H9 (cell line): ENCODE results near the gene RNASEH2B. TPM values are rescaled to one million over a fixed set of nuclear protein-coding genes. Genes with fewer than 3 reads are reported as not detected.

Source experiments
- DNase-seq: peaks from one replicate; pipeline ENCODE4 v3.0.0-alpha.2; 2017
- H2AFZ ChIP-seq: one replicate; pipeline ENCODE4 v1.6.1; 2013; ENCODE audit warnings: mild to moderate bottlenecking, low read length, control low read depth, moderate library complexity
- H2AK5ac ChIP-seq: 2 replicates; pipeline ENCODE4 v1.6.1; 2013; ENCODE audit warnings: low read length, control low read depth, mixed read lengths; ENCODE audit not compliant: insufficient read length
- H2BK120ac ChIP-seq: one replicate; pipeline ENCODE4 v1.6.1; 2013; ENCODE audit warnings: low read depth, mild to moderate bottlenecking, low read length, control low read depth, inconsistent platforms; ENCODE audit not compliant: poor library complexity, severe bottlenecking
- H2BK12ac ChIP-seq: 2 replicates; pipeline ENCODE4 v1.6.1; 2013; ENCODE audit warnings: low read length, control low read depth, mixed read lengths, low read depth; ENCODE audit not compliant: insufficient read length
- H2BK15ac ChIP-seq: 2 replicates; pipeline ENCODE4 v1.6.1; 2013; ENCODE audit warnings: low read depth, low read length, control low read depth
- H2BK20ac ChIP-seq: one replicate; pipeline ENCODE4 v1.6.1; 2013; ENCODE audit warnings: low read depth, mild to moderate bottlenecking, low read length, control low read depth, inconsistent platforms; ENCODE audit not compliant: poor library complexity, severe bottlenecking
- H2BK5ac ChIP-seq: 2 replicates; pipeline ENCODE4 v1.6.1; 2013; ENCODE audit warnings: low read length, control low read depth, mixed read lengths; ENCODE audit not compliant: insufficient read length
- H3K14ac ChIP-seq: 2 replicates; pipeline ENCODE4 v1.6.1; 2013; ENCODE audit warnings: low read length, control low read depth; ENCODE audit not compliant: insufficient read depth
- H3K18ac ChIP-seq: 2 replicates; pipeline ENCODE4 v1.6.1; 2013; ENCODE audit warnings: low read depth, mild to moderate bottlenecking, mixed read lengths, low read length, control low read depth; ENCODE audit not compliant: insufficient read length
- H3K23ac ChIP-seq: 2 replicates; pipeline ENCODE4 v1.6.1; 2013; ENCODE audit warnings: low read length, control low read depth, mixed read lengths, low read depth; ENCODE audit not compliant: insufficient read length
- H3K23me2 ChIP-seq: 2 replicates; pipeline ENCODE4 v1.6.1; 2013; ENCODE audit warnings: low read depth, mild to moderate bottlenecking, mixed read lengths, low read length, control low read depth; ENCODE audit not compliant: insufficient read length, poor library complexity, severe bottlenecking
- H3K27ac ChIP-seq: 2 replicates; pipeline ENCODE4 v1.5.1; 2013; ENCODE audit warnings: low read length, control low read depth, mixed read lengths, low read depth; ENCODE audit not compliant: insufficient read length
- H3K27me3 ChIP-seq: 2 replicates; pipeline ENCODE4 v1.6.1; 2013; ENCODE audit warnings: low read length, control low read depth, inconsistent platforms; ENCODE audit not compliant: insufficient read depth
- H3K4ac ChIP-seq: 2 replicates; pipeline ENCODE4 v1.6.1; 2013; ENCODE audit warnings: low read depth, mild to moderate bottlenecking, control low read depth, inconsistent platforms, low read length, moderate library complexity
- H3K4me1 ChIP-seq: 2 replicates; pipeline ENCODE4 v1.6.1; 2013; ENCODE audit warnings: low read length, control low read depth, inconsistent platforms; ENCODE audit not compliant: insufficient read depth
- H3K4me2 ChIP-seq: 2 replicates; pipeline ENCODE4 v1.6.1; 2013; ENCODE audit warnings: low read length, control low read depth, mixed read lengths; ENCODE audit not compliant: insufficient read length, insufficient read depth
- H3K56ac ChIP-seq: 2 replicates; pipeline ENCODE4 v1.6.1; 2013; ENCODE audit warnings: low read depth, mild to moderate bottlenecking, mixed read lengths, low read length, control low read depth; ENCODE audit not compliant: insufficient read length
- H3K79me1 ChIP-seq: 2 replicates; pipeline ENCODE4 v1.6.1; 2013; ENCODE audit warnings: low read depth, mild to moderate bottlenecking, moderate library complexity, low read length, control low read depth, inconsistent platforms; ENCODE audit not compliant: insufficient read depth, poor library complexity, severe bottlenecking
- H3K79me2 ChIP-seq: 2 replicates; pipeline ENCODE4 v1.6.1; 2013; ENCODE audit warnings: low read length, control low read depth, inconsistent platforms; ENCODE audit not compliant: insufficient read depth
- H3K9ac ChIP-seq: 2 replicates; pipeline ENCODE4 v1.6.1; 2013; ENCODE audit warnings: low read length, control low read depth, mixed read lengths; ENCODE audit not compliant: insufficient read length; ENCODE audit errors: extremely low read depth
- H3K9me3 ChIP-seq: one replicate; pipeline ENCODE4 v1.6.1; 2013; ENCODE audit warnings: low read depth, low read length, inconsistent platforms; ENCODE audit not compliant: control insufficient read depth
- H3T11ph ChIP-seq: one replicate; pipeline ENCODE4 v1.6.1; 2013; ENCODE audit warnings: mild to moderate bottlenecking, low read length, control low read depth, inconsistent platforms
- H4K20me1 ChIP-seq: one replicate; pipeline ENCODE4 v1.6.1; 2013; ENCODE audit not compliant: control insufficient read depth, insufficient read length, insufficient read depth
- H4K5ac ChIP-seq: 2 replicates; pipeline ENCODE4 v1.6.1; 2013; ENCODE audit warnings: low read depth, mild to moderate bottlenecking, mixed read lengths, low read length, control low read depth; ENCODE audit not compliant: insufficient read length
- H4K8ac ChIP-seq: replicated peaks from 2 replicates; pipeline ENCODE4 v1.6.1; 2013; ENCODE audit warnings: low read length, control low read depth, mixed read lengths, low read depth; ENCODE audit not compliant: insufficient read length
- H4K91ac ChIP-seq: 2 replicates; pipeline ENCODE4 v1.6.1; 2013; ENCODE audit warnings: low read depth, mild to moderate bottlenecking, moderate library complexity, mixed read lengths, low read length, control low read depth; ENCODE audit not compliant: insufficient read length
- H3K27ac Mint-ChIP-seq, 3 experiments: 2 replicates in 2 of 3; 3 replicates in 1 of 3; pipeline ENCODE4 v1.8.0; 2020 to 2021; ENCODE audit warnings: mixed read lengths in 3 of 3, mild to moderate bottlenecking in 1 of 3, moderate library complexity in 1 of 3
- H3K27me3 Mint-ChIP-seq: 2 replicates; pipeline ENCODE4 v1.8.0; 2021; ENCODE audit warnings: low read depth, mild to moderate bottlenecking, moderate library complexity, mixed read lengths
- H3K36me3 Mint-ChIP-seq, 3 experiments: 2 replicates in 2 of 3; 3 replicates in 1 of 3; pipeline ENCODE4 v1.8.0; 2020 to 2021; ENCODE audit warnings: low read depth in 3 of 3, mixed read lengths in 3 of 3; ENCODE audit not compliant: insufficient read depth in 1 of 3
- H3K4me1 Mint-ChIP-seq, 2 experiments: 2 replicates each; pipeline ENCODE4 v1.8.0; 2020; ENCODE audit warnings: mixed read lengths in 2 of 2
- H3K4me3 Mint-ChIP-seq, 2 experiments: 2 replicates in 1 of 2; 3 replicates in 1 of 2; pipeline ENCODE4 v1.8.0; 2020 to 2021; ENCODE audit warnings: mild to moderate bottlenecking in 2 of 2, mixed read lengths in 2 of 2, moderate library complexity in 1 of 2
- H3K9me3 Mint-ChIP-seq, 2 experiments: 2 replicates in 1 of 2; 3 replicates in 1 of 2; pipeline ENCODE4 v1.8.0; 2020; ENCODE audit warnings: mild to moderate bottlenecking in 2 of 2, mixed read lengths in 2 of 2, moderate library complexity in 1 of 2
- WGBS: extraction: QIAGEN DNeasy Blood & Tissue Kit; methylation state at CpG from one replicate; pipeline ENCODE4 v1.1.7; 2013; ENCODE audit warnings: missing lambda C conversion rate, low lambda C conversion rate, mixed read lengths; ENCODE audit not compliant: insufficient read length; ENCODE audit errors: extremely low coverage; 5-methylcytosine and 5-hydroxymethylcytosine counted together
- total RNA-seq: library from RNA; stranded (reverse); gene quantifications from 2 replicates; pipeline ENCODE4 v1.2.1, GENCODE V29; 2021
- TF ChIP-seq, protein P1 (sequence below): fragments of 200-600 bp; sonication (generic); conservative IDR thresholded peaks from 3 replicates; pipeline ENCODE4 v1.8.0; 2021; ENCODE audit warnings: antibody characterized with exemption, mild to moderate bottlenecking

RNASEH2B gene
- total RNA-seq, 1 experiment from 2014 or later = 53.9 TPM

DNA sequence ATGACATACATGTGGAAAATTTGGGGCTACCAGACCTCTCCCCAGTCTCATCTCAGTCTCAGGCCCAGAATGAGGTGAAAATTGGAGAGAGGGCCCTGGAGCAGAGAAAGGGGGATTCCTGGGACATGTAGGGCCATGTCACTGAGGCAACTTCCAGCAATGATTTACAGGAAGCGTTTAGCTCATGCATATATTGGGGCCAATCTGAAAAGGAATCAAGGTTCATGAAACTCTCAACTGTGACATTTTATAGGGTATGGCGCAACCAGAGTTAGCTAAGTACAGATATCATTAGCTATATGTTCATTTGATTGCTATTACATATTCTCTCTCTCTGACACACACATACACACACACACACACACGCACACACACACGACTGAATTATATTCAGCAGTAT is 86.3 kb downstream of the RNASEH2B start:
- H3K4me2 ChIP-seq = no peak overlapping the region
- H2BK120ac ChIP-seq = no peak overlapping the region
- no peaks in the 10 kb centered on the region; a peak in 1 of 5 replicates for H3K9me3 Mint-ChIP-seq
- no peak overlapping the region for H3K14ac ChIP-seq
- H3K4me1 ChIP-seq = peaks cover 6% of the 10 kb centered on the region; the same call in 1 of the 2 replicates
- no peak overlapping the region for H2BK5ac ChIP-seq
- peaks cover 8% of the 10 kb centered on the region; the same call in 1 of the 2 replicates for H3K27me3 Mint-ChIP-seq
- H3K56ac ChIP-seq = no peak overlapping the region
- H3K27ac ChIP-seq = no peak overlapping the region
- no peaks in the 10 kb centered on the region for H3K23me2 ChIP-seq
- H3K79me1 ChIP-seq = no peaks in the 10 kb centered on the region
- H3K23ac ChIP-seq = no peak overlapping the region
- H2BK12ac ChIP-seq = no peak overlapping the region
- no peak overlapping the region for H4K5ac ChIP-seq
- H2BK15ac ChIP-seq = no peak overlapping the region
- no peak overlapping the region for H2BK20ac ChIP-seq
- no peak overlapping the region for H2AFZ ChIP-seq
- H3T11ph ChIP-seq = no peak overlapping the region
- peaks cover 36 to 40% of the 10 kb centered on the region in 2 experiments for H3K4me1 Mint-ChIP-seq
- no peak for DNase-seq
- no peaks in the 10 kb centered on the region for H3K79me2 ChIP-seq
- H3K27ac Mint-ChIP-seq = no peak overlapping the region
- no peaks in the 10 kb centered on the region for H3K27me3 ChIP-seq
- no peak overlapping the region for H3K4ac ChIP-seq
- H3K36me3 Mint-ChIP-seq = no peaks in the 10 kb centered on the region
- no peak overlapping the region for H2AK5ac ChIP-seq
- H3K9me3 ChIP-seq = no peaks in the 10 kb centered on the region
- TF ChIP-seq, protein P1, sequence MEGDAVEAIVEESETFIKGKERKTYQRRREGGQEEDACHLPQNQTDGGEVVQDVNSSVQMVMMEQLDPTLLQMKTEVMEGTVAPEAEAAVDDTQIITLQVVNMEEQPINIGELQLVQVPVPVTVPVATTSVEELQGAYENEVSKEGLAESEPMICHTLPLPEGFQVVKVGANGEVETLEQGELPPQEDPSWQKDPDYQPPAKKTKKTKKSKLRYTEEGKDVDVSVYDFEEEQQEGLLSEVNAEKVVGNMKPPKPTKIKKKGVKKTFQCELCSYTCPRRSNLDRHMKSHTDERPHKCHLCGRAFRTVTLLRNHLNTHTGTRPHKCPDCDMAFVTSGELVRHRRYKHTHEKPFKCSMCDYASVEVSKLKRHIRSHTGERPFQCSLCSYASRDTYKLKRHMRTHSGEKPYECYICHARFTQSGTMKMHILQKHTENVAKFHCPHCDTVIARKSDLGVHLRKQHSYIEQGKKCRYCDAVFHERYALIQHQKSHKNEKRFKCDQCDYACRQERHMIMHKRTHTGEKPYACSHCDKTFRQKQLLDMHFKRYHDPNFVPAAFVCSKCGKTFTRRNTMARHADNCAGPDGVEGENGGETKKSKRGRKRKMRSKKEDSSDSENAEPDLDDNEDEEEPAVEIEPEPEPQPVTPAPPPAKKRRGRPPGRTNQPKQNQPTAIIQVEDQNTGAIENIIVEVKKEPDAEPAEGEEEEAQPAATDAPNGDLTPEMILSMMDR = no peak
- no CpG with 5 or more reads among the region's 4 CpGs for WGBS
- H3K18ac ChIP-seq = no peak overlapping the region
- H4K20me1 ChIP-seq = no peaks in the 10 kb centered on the region
- H3K4me3 Mint-ChIP-seq = no peak overlapping the region
- H4K8ac ChIP-seq = no peak overlapping the region
- H3K9ac ChIP-seq = no peak overlapping the region
- no peak overlapping the region for H4K91ac ChIP-seq
